HL-60 (cell line): ENCODE data around the gene SERPINB7.

Experiments
- DNase-seq, 2 experiments: peaks; one replicate each; pipeline ENCODE4 v3.0.0-alpha.2; 2010 to 2020; ENCODE audit warnings: low read depth in 1 of 2, low spot score in 1 of 2
- H3K27ac ChIP-seq: fragments of 250-450 bp; sonication (Bioruptor Pico); replicated peaks from 2 replicates; pipeline ENCODE4 v1.5.1; 2020; ENCODE audit warnings: mild to moderate bottlenecking, moderate library complexity
- H3K27me3 ChIP-seq: fragments of 250-450 bp; sonication (Bioruptor Pico); 2 replicates; pipeline ENCODE4 v1.5.1; 2021; ENCODE audit warnings: mild to moderate bottlenecking, moderate library complexity; ENCODE audit not compliant: insufficient read depth, poor library complexity, severe bottlenecking
- H3K4me3 ChIP-seq: replicated peaks from 2 replicates; pipeline ENCODE4 v1.5.1; 2011; ENCODE audit warnings: mild to moderate bottlenecking, control low read depth, low read length; ENCODE audit not compliant: insufficient read depth
- CTCF ChIP-seq: IDR thresholded peaks from one replicate; pipeline ENCODE4 v1.5.1; 2011; ENCODE audit warnings: low read length, control low read depth, inconsistent platforms; ENCODE audit not compliant: insufficient read depth
- GABPA ChIP-seq: IDR thresholded peaks from 2 replicates; pipeline ENCODE4 v1.6.1; 2012; ENCODE audit warnings: low read depth
- POLR2AphosphoS5 ChIP-seq: IDR thresholded peaks from 2 replicates; pipeline ENCODE4 v1.6.1; 2012; ENCODE audit warnings: low read depth
- REST ChIP-seq: IDR thresholded peaks from 2 replicates; pipeline ENCODE4 v1.6.1; 2012; ENCODE audit warnings: low read depth; ENCODE audit not compliant: insufficient replicate concordance
- SPI1 ChIP-seq: IDR thresholded peaks from 2 replicates; pipeline ENCODE4 v1.6.1; 2012; ENCODE audit warnings: low read depth, mild to moderate bottlenecking, borderline replicate concordance

SERPINB7 gene

GRCh38 chr18:63843008-63843407 lies 67.8 kb downstream of the SERPINB7 start:
- TF ChIP-seq GABPA (no peak), SPI1 (no peak), POLR2AphosphoS5 (no peak), REST (no peak), CTCF (no peak)
- H3K27me3 ChIP-seq, result no peaks in the 10 kb centered on the region
- no peak for DNase-seq
- no peak overlapping the region for H3K4me3 ChIP-seq
- H3K27ac ChIP-seq, result no peak overlapping the region

GRCh38 chr18:63844254-63844653 lies 69.0 kb downstream of the SERPINB7 start:
- no peak overlapping the region for H3K27ac ChIP-seq

GRCh38 chr18:63848159-63848558 lies 72.9 kb downstream of the SERPINB7 start:
- no peaks in the 10 kb centered on the region for H3K27me3 ChIP-seq
- H3K4me3 ChIP-seq, result no peak overlapping the region
- H3K27ac ChIP-seq, result no peak overlapping the region
- DNase-seq, result peak; percentile 55 to 77
- TF ChIP-seq CTCF (peak; percentile 85), REST (no peak), POLR2AphosphoS5 (no peak), GABPA (no peak), SPI1 (no peak)

More at GRCh38 chr18:63844254-63844653, 69.0 kb downstream of the SERPINB7 start:
- no peaks in the 10 kb centered on the region for H3K27me3 ChIP-seq
- no peak overlapping the region for H3K4me3 ChIP-seq
- TF ChIP-seq GABPA (no peak), CTCF (peak; percentile 52)
- DNase-seq, result peak in 1 of 2 experiments; percentile 31

GRCh38 chr18:63850020-63850419 lies 74.8 kb downstream of the SERPINB7 start:
- H3K4me3 ChIP-seq, result no peak overlapping the region
- TF ChIP-seq GABPA (no peak), CTCF (peak; percentile 68)
- no peak overlapping the region for H3K27ac ChIP-seq
- H3K27me3 ChIP-seq, result no peaks in the 10 kb centered on the region
- DNase-seq, result peak; percentile 84 to 88
